Endothelial cell of umbilical vein (primary cell): ENCODE data around the gene KIAA1671.

Source experiments
- CTCF ChIP-seq, 2 donors: IDR thresholded peaks; 1 replicate in 1 of 2; 2 replicates in 1 of 2; pipeline ENCODE4 v1.5.1; 2011; ENCODE audit warnings: low read length in 2 of 2, mild to moderate bottlenecking in 2 of 2, moderate library complexity in 2 of 2, control low read depth in 1 of 2, inconsistent platforms in 1 of 2, low read depth in 1 of 2; ENCODE audit not compliant: insufficient read depth in 1 of 2; ENCODE audit errors: extremely low read depth in 1 of 2
- EZH2 ChIP-seq: IDR thresholded peaks from 2 replicates; pipeline ENCODE4 v1.6.1; 2012; ENCODE audit warnings: borderline replicate concordance, low read depth, mild to moderate bottlenecking, moderate library complexity, low read length, inconsistent platforms; ENCODE audit not compliant: severe bottlenecking
- FOS ChIP-seq: IDR thresholded peaks from 2 replicates; pipeline ENCODE4 v1.6.1; 2011; ENCODE audit warnings: mild to moderate bottlenecking, low read length, moderate library complexity, borderline replicate concordance; ENCODE audit not compliant: insufficient read depth
- GATA2 ChIP-seq: IDR thresholded peaks from 2 replicates; pipeline ENCODE4 v1.7.0; 2011; ENCODE audit warnings: low read depth, mild to moderate bottlenecking, moderate library complexity, mixed read lengths, low read length; ENCODE audit not compliant: insufficient read length, insufficient read depth
- JUN ChIP-seq: IDR thresholded peaks from 2 replicates; pipeline ENCODE4 v1.6.1; 2011; ENCODE audit warnings: borderline replicate concordance, low read depth; ENCODE audit not compliant: insufficient read length, insufficient read depth
- MAX ChIP-seq: IDR thresholded peaks from 2 replicates; pipeline ENCODE4 v1.6.1; 2011; ENCODE audit not compliant: insufficient read depth, insufficient read length
- MYC ChIP-seq: IDR thresholded peaks from one replicate; pipeline ENCODE4 v1.6.1; 2011; ENCODE audit warnings: mild to moderate bottlenecking, low read depth, low read length
- POLR2A ChIP-seq: IDR thresholded peaks from 2 replicates; pipeline ENCODE4 v1.6.1; 2012; ENCODE audit warnings: low read depth, mild to moderate bottlenecking, control low read depth, low read length
- POLR2AphosphoS5 ChIP-seq: IDR thresholded peaks from 2 replicates; pipeline ENCODE4 v1.6.1; 2012; ENCODE audit warnings: low read depth, mild to moderate bottlenecking, control low read depth, low read length, moderate library complexity; ENCODE audit not compliant: insufficient read depth

GRCh38 chr22:25207553-25208157 lies 255.1 kb downstream of the KIAA1671 start:
- no peak for TF ChIP-seq CTCF (IDR thresholded peaks at IDR 0.05; ENCODE audit: extremely low read depth in 1 of 2, insufficient read depth in 1 of 2, low read depth in 1 of 2, low read length in 2 of 2)
- no peak for TF ChIP-seq EZH2
- no peak for TF ChIP-seq POLR2AphosphoS5
- TF ChIP-seq POLR2A = no peak
- TF ChIP-seq FOS = no peak
- no peak for TF ChIP-seq JUN
- no peak for TF ChIP-seq GATA2
- no peak for TF ChIP-seq MAX
- no peak for TF ChIP-seq MYC
